Stomach (tissue), 9 donors: ENCODE measurements around the gene MTRF1. TPM values are rescaled to one million over a fixed set of nuclear protein-coding genes. Genes with fewer than 3 reads are reported as not detected.

Experiments used
- DNase-seq, 2 donors: peaks; one replicate each; pipeline versions ENCODE4 v3.0.0 to v3.0.0-alpha.2; 2013 to 2019
- H3K27ac ChIP-seq, 5 donors: fragments of 200-600 bp in 4 of 5; sonication (generic) in 4 of 5; one replicate each; pipeline ENCODE4 v1.5.1; 2013 to 2019; ENCODE audit warnings: mild to moderate bottlenecking in 1 of 5, moderate library complexity in 1 of 5
- H3K27me3 ChIP-seq, 3 donors: fragments of 200-600 bp; sonication (generic); one replicate each; pipeline ENCODE4 v1.5.1; 2017 to 2019; ENCODE audit warnings: mixed run types in 1 of 3
- H3K36me3 ChIP-seq, 4 donors: fragments of 200-600 bp; sonication (generic); 1 replicate in 3 of 4; 2 replicates in 1 of 4; pipeline ENCODE4 v1.5.1; 2016 to 2019
- H3K4me1 ChIP-seq, 4 donors: fragments of 200-600 bp; sonication (generic); one replicate each; pipeline ENCODE4 v1.5.1; 2016 to 2019
- H3K4me3 ChIP-seq, 4 donors: fragments of 200-600 bp; sonication (generic) in 3 of 4; one replicate each; pipeline ENCODE4 v1.5.1; 2016 to 2019; ENCODE audit warnings: mild to moderate bottlenecking in 1 of 4
- H3K9me3 ChIP-seq, 4 donors: fragments of 200-600 bp; sonication (generic); one replicate each; pipeline ENCODE4 v1.5.1; 2016 to 2019
- EP300 ChIP-seq: sonication (generic); formaldehyde crosslinking; IDR thresholded peaks from one replicate; pipeline ENCODE4 v1.6.1; 2017; ENCODE audit warnings: antibody characterized with exemption
- POLR2A ChIP-seq, 4 donors: fragments of 450-650 bp; IDR thresholded peaks; one replicate each; pipeline ENCODE4 v1.6.1; 2016; ENCODE audit warnings: antibody characterized with exemption in 4 of 4, control low read depth in 2 of 4, mild to moderate bottlenecking in 1 of 4, moderate library complexity in 1 of 4
- POLR2AphosphoS5 ChIP-seq, 3 donors: sonication (generic); formaldehyde crosslinking; IDR thresholded peaks; one replicate each; pipeline ENCODE4 v1.6.1; 2016; ENCODE audit warnings: antibody characterized with exemption in 3 of 3
- WGBS, 5 donors: extraction: QIAGEN DNeasy Blood & Tissue Kit in 3 of 5; methylation state at CpG; one replicate each; pipeline versions ENCODE4 v1.1.5 to v1.1.7; 2013 to 2018; 5-methylcytosine and 5-hydroxymethylcytosine counted together
- intact Hi-C: fragments of 100-400 bp; cut with DNase I; formaldehyde crosslinking; loops from one replicate; pipeline ENCODE4 v1.15.1; 2023; ENCODE audit warnings: low total_unique reads
- polyA plus RNA-seq, 3 donors: library from polyadenylated mRNA; stranded (reverse); fragments of 200-250 nt; gene quantifications; one replicate each; pipeline ENCODE4 v1.2.3, GENCODE V29; 2013
- total RNA-seq, 5 donors: library from RNA; depleted of rRNA; stranded (reverse); fragments of >200 nt; gene quantifications; one replicate each; pipeline versions ENCODE4 v1.1.0 to v1.2.3, GENCODE V29; 2014 to 2016
- TF ChIP-seq, protein P1 (sequence below), 7 experiments: fragments of 450-650 bp in 4 of 7; fragments of 200-600 bp in 3 of 7; sonication (generic) in 3 of 7; IDR thresholded peaks; one replicate each; pipeline ENCODE4 v1.5.1; 2016 to 2019; ENCODE audit warnings: antibody characterized with exemption in 7 of 7, control low read depth in 2 of 7, mild to moderate bottlenecking in 1 of 7
- donor health status: healthy with polysubstance abuse.
- donor health status: Bipolar disorder and iron deficiency.
- donor health status: healthy.

Gene MTRF1
- total and polyA plus RNA-seq, 8 donors = 6.4 to 29.9 (median 10.1) TPM

DNA sequence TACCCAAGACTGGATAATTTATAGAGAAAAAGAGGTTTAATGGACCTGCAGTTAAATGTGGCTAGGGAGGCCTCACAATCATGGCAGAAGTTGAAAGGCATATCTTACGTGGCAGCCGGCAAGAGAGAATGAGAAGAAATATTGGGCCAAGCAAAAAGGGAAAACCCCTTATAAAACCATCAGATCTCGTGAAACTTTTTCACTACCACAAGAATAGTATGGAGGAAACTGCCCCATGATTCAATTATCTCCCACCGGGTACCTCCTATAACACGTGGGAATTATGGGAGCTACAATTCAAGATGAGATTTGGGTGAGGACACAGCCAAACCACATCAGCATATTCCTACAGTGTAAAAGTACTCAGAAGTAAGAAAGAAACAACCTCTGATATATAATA, 64.3 kb downstream of the MTRF1 start:
- intact Hi-C loops = no loop called here
- Histone ChIP-seq H3K36me3 (no peaks in the 10 kb centered on the region), H3K4me1 (peaks cover 0 to 4% (median 0%) of the 10 kb centered on the region in 4 donors), H3K27me3 (no peaks in the 10 kb centered on the region), H3K9me3 (no peaks in the 10 kb centered on the region), H3K27ac (no peak overlapping the region), H3K4me3 (no peak overlapping the region)
- 65 to 79% (median 77%) methylated on average over 5 of the region's 5 CpGs for WGBS, 5 donors
- TF ChIP-seq POLR2A (IDR thresholded peaks at IDR 0.05) (no peak), EP300 (no peak), POLR2AphosphoS5 (IDR thresholded peaks at IDR 0.05) (no peak)
- TF ChIP-seq, protein P1, sequence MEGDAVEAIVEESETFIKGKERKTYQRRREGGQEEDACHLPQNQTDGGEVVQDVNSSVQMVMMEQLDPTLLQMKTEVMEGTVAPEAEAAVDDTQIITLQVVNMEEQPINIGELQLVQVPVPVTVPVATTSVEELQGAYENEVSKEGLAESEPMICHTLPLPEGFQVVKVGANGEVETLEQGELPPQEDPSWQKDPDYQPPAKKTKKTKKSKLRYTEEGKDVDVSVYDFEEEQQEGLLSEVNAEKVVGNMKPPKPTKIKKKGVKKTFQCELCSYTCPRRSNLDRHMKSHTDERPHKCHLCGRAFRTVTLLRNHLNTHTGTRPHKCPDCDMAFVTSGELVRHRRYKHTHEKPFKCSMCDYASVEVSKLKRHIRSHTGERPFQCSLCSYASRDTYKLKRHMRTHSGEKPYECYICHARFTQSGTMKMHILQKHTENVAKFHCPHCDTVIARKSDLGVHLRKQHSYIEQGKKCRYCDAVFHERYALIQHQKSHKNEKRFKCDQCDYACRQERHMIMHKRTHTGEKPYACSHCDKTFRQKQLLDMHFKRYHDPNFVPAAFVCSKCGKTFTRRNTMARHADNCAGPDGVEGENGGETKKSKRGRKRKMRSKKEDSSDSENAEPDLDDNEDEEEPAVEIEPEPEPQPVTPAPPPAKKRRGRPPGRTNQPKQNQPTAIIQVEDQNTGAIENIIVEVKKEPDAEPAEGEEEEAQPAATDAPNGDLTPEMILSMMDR (IDR thresholded peaks at IDR 0.05) = no peak
- no peak for DNase-seq

- Histone ChIP-seq H3K4me3 (no peak overlapping the region), H3K27me3 (no peaks in the 10 kb centered on the region), H3K9me3 (no peaks in the 10 kb centered on the region), H3K27ac (no peak overlapping the region), H3K4me1 (peaks cover 9 to 26% (median 20%) of the 10 kb centered on the region in 4 donors), H3K36me3 (no peaks in the 10 kb centered on the region)
- no peak for DNase-seq
- TF ChIP-seq POLR2AphosphoS5 (IDR thresholded peaks at IDR 0.05) (no peak), EP300 (no peak), POLR2A (IDR thresholded peaks at IDR 0.05) (no peak)
- TF ChIP-seq, protein P1 (IDR thresholded peaks at IDR 0.05) = no peak
- WGBS, 5 donors = 66 to 73% (median 70%) methylated on average over 2 of the region's 2 CpGs
- intact Hi-C loops = no loop called here
These were observed 66.8 kb downstream of the MTRF1 start for GRCh38 chr13:41196620-41197019.

DNA sequence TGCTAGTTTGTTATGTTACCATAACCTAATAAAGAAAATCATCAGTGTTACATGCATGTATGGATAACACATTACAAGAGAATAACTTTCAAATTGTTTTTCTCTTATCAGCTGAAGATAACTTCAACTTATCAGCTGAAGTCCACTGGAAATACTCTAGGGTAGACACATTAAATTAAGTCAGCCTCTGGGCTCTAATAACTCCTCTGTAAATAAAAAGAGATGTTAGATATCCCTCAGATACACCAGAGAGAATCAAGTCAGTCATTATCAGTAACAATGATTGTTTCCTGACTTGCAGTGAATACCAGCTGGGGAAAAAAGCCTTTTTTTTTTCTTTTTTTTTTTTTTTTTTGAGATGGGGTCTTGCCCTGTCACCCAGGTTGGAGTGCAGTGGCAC, 67.4 kb downstream of the MTRF1 start:
- Histone ChIP-seq H3K27ac (no peak overlapping the region), H3K4me1 (peaks cover 9 to 29% (median 21%) of the 10 kb centered on the region in 4 donors), H3K27me3 (no peaks in the 10 kb centered on the region), H3K9me3 (no peaks in the 10 kb centered on the region), H3K4me3 (no peak overlapping the region), H3K36me3 (no peaks in the 10 kb centered on the region)
- no peak for TF ChIP-seq POLR2A (IDR thresholded peaks at IDR 0.05)
- no peak for TF ChIP-seq POLR2AphosphoS5 (IDR thresholded peaks at IDR 0.05)
- TF ChIP-seq, protein P1 (IDR thresholded peaks at IDR 0.05) = no peak
- TF ChIP-seq EP300 = no peak
- intact Hi-C loops = no loop called here
- DNase-seq = no peak

DNA sequence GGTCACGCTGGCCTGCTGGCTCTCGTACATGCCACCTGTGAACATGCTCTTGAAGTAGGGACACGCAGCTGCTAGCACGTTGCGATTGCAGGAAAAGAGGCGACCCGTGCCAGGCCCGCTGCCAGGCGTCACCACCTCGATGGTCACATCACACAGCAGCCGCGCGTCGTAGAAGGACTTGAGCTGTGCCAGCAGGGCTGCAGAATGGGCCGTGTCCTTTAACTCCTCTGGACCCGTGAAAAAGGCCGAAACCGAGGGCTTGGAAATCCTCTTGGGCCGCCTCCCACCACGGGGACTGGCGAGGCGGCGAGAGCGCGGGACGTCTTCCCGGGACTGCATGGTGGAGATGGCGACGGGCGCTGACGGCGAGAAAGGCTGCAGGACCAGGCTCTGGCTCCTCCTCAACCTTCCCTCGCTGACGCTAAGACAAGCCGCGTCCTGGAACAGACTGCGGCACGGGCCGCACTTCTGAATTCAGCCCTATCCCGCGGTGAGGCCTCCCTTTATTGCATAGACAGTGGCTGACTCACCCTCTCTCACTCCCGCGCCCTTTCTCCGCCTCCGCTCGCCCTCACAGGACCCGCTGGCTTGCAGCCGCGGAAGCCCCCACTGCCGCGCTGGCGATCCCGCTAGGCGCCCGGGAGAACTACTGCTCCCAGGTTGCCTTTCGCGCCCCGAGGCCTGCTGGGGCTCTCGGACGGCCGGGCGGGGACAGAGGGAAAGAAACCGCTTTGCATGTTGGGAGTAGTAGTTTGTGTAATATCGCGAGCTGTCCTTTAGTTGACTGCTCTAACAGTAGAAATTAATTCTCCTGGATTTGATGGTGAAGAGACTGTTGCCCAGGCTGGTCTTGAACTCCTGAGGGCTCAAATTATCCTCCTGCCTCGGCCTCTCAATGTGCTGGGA, 69.2 kb downstream of the MTRF1 start, which contains the start of gene KBTBD7:
Gene KBTBD7 (minus strand): TSS at position 651 of the 906 bp plus-strand sequence. CDS start 312 bp downstream, at position 339.
- H3K4me3 ChIP-seq = peak within 1 kb of the TSS; percentile 70 to 79 (median 74)
- no peaks in the 10 kb centered on the region for H3K27me3 ChIP-seq
- H3K36me3 ChIP-seq = no peaks in the 10 kb centered on the region
- intact Hi-C loops = loop anchor here (5.0 kb wide), 1 partner anchor 57 kb away; no protein-coding TSS in a partner anchor
- TF ChIP-seq POLR2AphosphoS5 (IDR thresholded peaks at IDR 0.05) (peak; percentile 72 to 91 (median 81)), EP300 (no peak), POLR2A (IDR thresholded peaks at IDR 0.05) (peak in 1 of 4 donors; percentile 28)
- TF ChIP-seq, protein P1 (IDR thresholded peaks at IDR 0.05) = peak in 1 of 7 experiments; percentile 34
- 5 to 13% (median 9%) methylated on average over 60 to 66 of the region's 66 CpGs for WGBS, 5 donors
- H3K4me1 ChIP-seq = peaks cover 9 to 38% (median 25%) of the 10 kb centered on the region in 4 donors
- DNase-seq = peak; percentile 92 to 98
- H3K9me3 ChIP-seq = no peaks in the 10 kb centered on the region
- H3K27ac ChIP-seq = peak within 1 kb of the TSS; percentile 67 to 89 (median 85)
